Measurements from ENCODE around the gene COL11A2. TPM values are rescaled to one million over a fixed set of nuclear protein-coding genes. Genes with fewer than 3 reads are reported as not detected.
A peak's percentile ranks its signal among the peaks of the same experiment; 100 is the strongest.

The COL11A2 gene
- total and polyA plus RNA-seq, 7 donors: 0.16 to 1.4 (median 0.50) TPM; not detected in 3

DNA sequence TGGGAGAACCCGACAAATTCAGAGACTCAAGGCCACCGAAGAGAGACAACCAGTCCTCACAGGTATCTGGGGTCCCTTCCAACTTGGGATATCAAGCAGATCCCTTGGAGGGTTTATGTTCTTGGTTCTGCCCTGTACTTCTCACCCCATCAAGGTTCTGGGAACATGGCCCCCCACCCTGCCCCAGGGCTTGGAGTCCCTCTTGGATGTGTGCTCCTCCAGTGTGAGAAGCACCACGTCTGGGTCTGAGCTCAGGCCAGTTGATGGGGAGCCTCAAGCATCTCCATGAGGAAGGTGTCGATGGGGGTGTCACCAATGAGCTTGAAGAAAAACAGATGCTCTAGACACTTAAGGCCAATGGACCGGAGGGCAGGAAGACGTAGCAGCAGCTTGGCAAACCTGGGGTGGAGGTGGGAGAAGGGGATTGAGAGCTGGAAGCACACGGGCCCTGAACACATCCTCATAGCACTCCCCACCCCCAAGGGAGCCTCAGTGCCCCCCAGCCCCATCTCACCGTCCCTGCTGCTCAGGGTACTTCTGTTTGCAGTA, 2.2 kb upstream of the COL11A2 start:
- Histone ChIP-seq H3K4me1 (peaks cover 0 to 42% (median 35%) of the 10 kb centered on the region in 4 donors), H3K27me3 (peaks cover 0 to 18% (median 13%) of the 10 kb centered on the region in 3 donors), H3K36me3 (peaks cover 11 to 41% (median 25%) of the 10 kb centered on the region in 4 donors), H3K27ac (peak overlapping the region in 1 of 4 donors; percentile 64), H3K4me3 (no peak overlapping the region), H3K9me3 (no peaks in the 10 kb centered on the region)
- WGBS, 2 donors: 82 to 88% methylated on average over 8 of the region's 8 CpGs
- DNase-seq: no peak
- intact Hi-C loops (cut with DNase I): no loop called here
- TF ChIP-seq, protein P1, sequence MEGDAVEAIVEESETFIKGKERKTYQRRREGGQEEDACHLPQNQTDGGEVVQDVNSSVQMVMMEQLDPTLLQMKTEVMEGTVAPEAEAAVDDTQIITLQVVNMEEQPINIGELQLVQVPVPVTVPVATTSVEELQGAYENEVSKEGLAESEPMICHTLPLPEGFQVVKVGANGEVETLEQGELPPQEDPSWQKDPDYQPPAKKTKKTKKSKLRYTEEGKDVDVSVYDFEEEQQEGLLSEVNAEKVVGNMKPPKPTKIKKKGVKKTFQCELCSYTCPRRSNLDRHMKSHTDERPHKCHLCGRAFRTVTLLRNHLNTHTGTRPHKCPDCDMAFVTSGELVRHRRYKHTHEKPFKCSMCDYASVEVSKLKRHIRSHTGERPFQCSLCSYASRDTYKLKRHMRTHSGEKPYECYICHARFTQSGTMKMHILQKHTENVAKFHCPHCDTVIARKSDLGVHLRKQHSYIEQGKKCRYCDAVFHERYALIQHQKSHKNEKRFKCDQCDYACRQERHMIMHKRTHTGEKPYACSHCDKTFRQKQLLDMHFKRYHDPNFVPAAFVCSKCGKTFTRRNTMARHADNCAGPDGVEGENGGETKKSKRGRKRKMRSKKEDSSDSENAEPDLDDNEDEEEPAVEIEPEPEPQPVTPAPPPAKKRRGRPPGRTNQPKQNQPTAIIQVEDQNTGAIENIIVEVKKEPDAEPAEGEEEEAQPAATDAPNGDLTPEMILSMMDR (IDR thresholded peaks at IDR 0.05): no peak
- TF ChIP-seq POLR2A (IDR thresholded peaks at IDR 0.05): no peak

GRCh38 chr6:33193619-33194018, 1.4 kb upstream of the COL11A2 start:
- H3K27me3 ChIP-seq: peaks cover 0 to 18% (median 13%) of the 10 kb centered on the region in 3 donors
- H3K4me3 ChIP-seq: peak overlapping the region in 3 of 4 donors; percentile 40 to 43 (median 40)
- H3K36me3 ChIP-seq: peaks cover 11 to 41% (median 25%) of the 10 kb centered on the region in 4 donors
- no peak for DNase-seq
- TF ChIP-seq POLR2A (IDR thresholded peaks at IDR 0.05) (no peak), POLR2AphosphoS5 (IDR thresholded peaks at IDR 0.05) (no peak), EP300 (IDR thresholded peaks at IDR 0.05) (no peak)
- TF ChIP-seq, protein P1 (IDR thresholded peaks at IDR 0.05): no peak
- 64 to 81% methylated on average over 6 of the region's 6 CpGs for WGBS, 2 donors
- intact Hi-C loops (cut with DNase I): no loop called here
- H3K4me1 ChIP-seq: peaks cover 0 to 33% (median 28%) of the 10 kb centered on the region in 4 donors
- H3K9me3 ChIP-seq: no peaks in the 10 kb centered on the region
- H3K27ac ChIP-seq: peak overlapping the region; percentile 22 to 67 (median 60)

- peak overlapping the region in 3 of 4 donors; percentile 40 to 43 (median 40) for H3K4me3 ChIP-seq
Observed at GRCh38 chr6:33192671-33193602, 670 bp upstream of the COL11A2 start.

GRCh38 chr6:33191383-33192104, 723 bp downstream of the COL11A2 start:
- Histone ChIP-seq H3K4me1 (peaks cover 0 to 18% (median 17%) of the 10 kb centered on the region in 4 donors), H3K36me3 (peaks cover 4 to 24% (median 18%) of the 10 kb centered on the region in 4 donors), H3K27me3 (peaks cover 0 to 18% (median 13%) of the 10 kb centered on the region in 3 donors), H3K9me3 (no peaks in the 10 kb centered on the region), H3K4me3 (no peak overlapping the region), H3K27ac (no peak overlapping the region)
- TF ChIP-seq POLR2AphosphoS5 (IDR thresholded peaks at IDR 0.05) (no peak), POLR2A (IDR thresholded peaks at IDR 0.05) (no peak)
- WGBS, 2 donors: 24 to 57% methylated on average over 8 of the region's 8 CpGs
- no peak for DNase-seq
- intact Hi-C loops (cut with DNase I): no loop called here

More at GRCh38 chr6:33192671-33193602, 670 bp upstream of the COL11A2 start:
- peaks cover 0 to 26% (median 21%) of the 10 kb centered on the region in 4 donors for H3K4me1 ChIP-seq
- H3K27ac ChIP-seq: peak overlapping the region; percentile 22 to 67 (median 60)
- peaks cover 0 to 18% (median 13%) of the 10 kb centered on the region in 3 donors for H3K27me3 ChIP-seq
- no peak for DNase-seq
- no peaks in the 10 kb centered on the region for H3K9me3 ChIP-seq
- H3K36me3 ChIP-seq: peaks cover 11 to 38% (median 25%) of the 10 kb centered on the region in 4 donors
- WGBS, 2 donors: 2 to 5% methylated on average over 72 of the region's 72 CpGs
- intact Hi-C loops (cut with DNase I): no loop called here
- no peak for TF ChIP-seq POLR2A (IDR thresholded peaks at IDR 0.05)
- no peak for TF ChIP-seq EP300 (IDR thresholded peaks at IDR 0.05)
- peak in 1 of 4 donors; percentile 11 for TF ChIP-seq POLR2AphosphoS5 (IDR thresholded peaks at IDR 0.05)

DNA sequence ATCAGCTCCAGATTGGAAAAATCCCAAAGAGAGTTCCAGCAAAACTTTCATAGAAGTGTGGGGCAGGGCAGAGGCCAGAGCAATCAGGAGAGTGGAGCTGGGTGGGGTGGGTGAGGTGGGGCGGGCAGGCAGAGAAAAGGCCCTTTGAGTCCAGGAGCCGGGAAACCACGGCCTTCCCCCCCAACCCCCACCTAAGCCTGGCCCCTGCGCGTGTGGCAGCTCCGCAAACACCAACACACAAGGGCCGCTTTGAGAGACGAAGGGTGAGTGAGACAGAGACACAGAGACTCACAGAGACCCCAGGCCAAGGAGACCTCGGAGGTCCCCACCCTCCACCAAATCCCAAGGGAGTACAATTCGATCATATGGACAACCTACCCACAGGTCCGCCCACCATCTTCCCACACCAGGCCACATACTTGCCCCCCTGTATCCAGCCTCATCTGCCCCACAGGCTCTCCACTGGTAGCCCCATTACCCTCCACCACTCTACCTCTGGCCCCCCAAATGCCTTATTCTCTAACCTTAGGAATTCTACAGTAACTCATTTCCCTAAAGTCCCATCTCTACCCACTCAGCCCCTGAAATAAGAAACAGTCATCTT, 1.7 kb downstream of the COL11A2 start:
- WGBS, 2 donors: 70 to 80% methylated on average over 11 of the region's 11 CpGs
- no peak for TF ChIP-seq EP300 (IDR thresholded peaks at IDR 0.05)
- no peak for TF ChIP-seq POLR2AphosphoS5 (IDR thresholded peaks at IDR 0.05)
- TF ChIP-seq, protein P1 (IDR thresholded peaks at IDR 0.05): no peak
- Histone ChIP-seq H3K27ac (no peak overlapping the region), H3K4me3 (no peak overlapping the region), H3K9me3 (no peaks in the 10 kb centered on the region), H3K27me3 (peaks cover 0 to 18% (median 13%) of the 10 kb centered on the region in 3 donors), H3K4me1 (peaks cover 0 to 18% (median 17%) of the 10 kb centered on the region in 4 donors), H3K36me3 (peaks cover 0 to 15% (median 12%) of the 10 kb centered on the region in 4 donors)
- intact Hi-C loops (cut with DNase I): no loop called here
- no peak for DNase-seq
